A549 treated with ZK216348 at 1 μM for 4 hours (cell line): ENCODE data around the gene USP38. TPM values are rescaled to one million over a fixed set of nuclear protein-coding genes. Genes with fewer than 3 reads are reported as not detected.

Experiments
- total RNA-seq: library from RNA; stranded (reverse); fragments of 200-300 nt; extraction: Qiagen RNA extraction; gene quantifications from 5 replicates; pipeline ENCODE4 v1.2.3, GENCODE V29; 2022; ENCODE audit warnings: low read depth

USP38 gene, protein sequence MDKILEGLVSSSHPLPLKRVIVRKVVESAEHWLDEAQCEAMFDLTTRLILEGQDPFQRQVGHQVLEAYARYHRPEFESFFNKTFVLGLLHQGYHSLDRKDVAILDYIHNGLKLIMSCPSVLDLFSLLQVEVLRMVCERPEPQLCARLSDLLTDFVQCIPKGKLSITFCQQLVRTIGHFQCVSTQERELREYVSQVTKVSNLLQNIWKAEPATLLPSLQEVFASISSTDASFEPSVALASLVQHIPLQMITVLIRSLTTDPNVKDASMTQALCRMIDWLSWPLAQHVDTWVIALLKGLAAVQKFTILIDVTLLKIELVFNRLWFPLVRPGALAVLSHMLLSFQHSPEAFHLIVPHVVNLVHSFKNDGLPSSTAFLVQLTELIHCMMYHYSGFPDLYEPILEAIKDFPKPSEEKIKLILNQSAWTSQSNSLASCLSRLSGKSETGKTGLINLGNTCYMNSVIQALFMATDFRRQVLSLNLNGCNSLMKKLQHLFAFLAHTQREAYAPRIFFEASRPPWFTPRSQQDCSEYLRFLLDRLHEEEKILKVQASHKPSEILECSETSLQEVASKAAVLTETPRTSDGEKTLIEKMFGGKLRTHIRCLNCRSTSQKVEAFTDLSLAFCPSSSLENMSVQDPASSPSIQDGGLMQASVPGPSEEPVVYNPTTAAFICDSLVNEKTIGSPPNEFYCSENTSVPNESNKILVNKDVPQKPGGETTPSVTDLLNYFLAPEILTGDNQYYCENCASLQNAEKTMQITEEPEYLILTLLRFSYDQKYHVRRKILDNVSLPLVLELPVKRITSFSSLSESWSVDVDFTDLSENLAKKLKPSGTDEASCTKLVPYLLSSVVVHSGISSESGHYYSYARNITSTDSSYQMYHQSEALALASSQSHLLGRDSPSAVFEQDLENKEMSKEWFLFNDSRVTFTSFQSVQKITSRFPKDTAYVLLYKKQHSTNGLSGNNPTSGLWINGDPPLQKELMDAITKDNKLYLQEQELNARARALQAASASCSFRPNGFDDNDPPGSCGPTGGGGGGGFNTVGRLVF
- total RNA-seq, result 6.1 to 9.5 TPM (median 7.4 TPM) in 5 replicates

GRCh38 chr4:143184503-143185252 is at the start of gene USP38:
Gene USP38 (plus strand): TSS chr4:143184917. CDS start chr4:143185451, 534 bp downstream.

Other genes starting within 250 kb of the USP38 start
- gene GAB1, start 152.0 kb downstream of the USP38 start, total RNA-seq, result 2.2 to 2.7 TPM (median 2.4 TPM) in 5 replicates